ENCODE data around the gene KCNN4. TPM values are rescaled to one million over a fixed set of nuclear protein-coding genes. Genes with fewer than 3 reads are reported as not detected.
"Not testable (repeated sequence)": the region's sequence is repeated elsewhere in the genome, so short reads cannot be mapped to it uniquely, and the experiment has no call there.

The KCNN4 gene
- total and polyA plus RNA-seq, 5 donors: 0.26 to 1.4 (median 0.33) TPM; not detected in 1

DNA sequence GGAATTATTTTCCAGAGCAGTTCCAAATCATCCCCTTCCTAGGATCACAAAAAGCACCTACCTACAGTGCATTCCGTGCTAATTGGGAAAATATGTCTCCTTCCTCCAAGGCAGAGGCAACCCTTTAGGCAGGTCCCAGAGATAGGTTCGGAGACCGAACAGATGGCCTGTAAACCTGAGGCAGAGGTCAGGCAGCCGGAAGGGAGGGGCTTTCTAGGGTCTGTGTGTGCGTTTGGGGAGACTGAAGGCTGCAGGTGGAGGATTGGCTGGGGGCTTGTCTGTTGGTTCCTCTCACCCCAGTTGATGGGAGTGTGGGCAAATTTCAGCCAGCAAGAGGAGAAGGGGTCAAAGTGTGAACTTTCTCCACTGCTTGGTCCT lies 7.1 kb downstream of the KCNN4 start:
- WGBS: 55% methylated on average over 5 of the region's 5 CpGs
- H3K27ac ChIP-seq (ENCODE audit: low read length): no peak overlapping the region
- H3K9me3 ChIP-seq (ENCODE audit: control insufficient read depth, low read length): no peaks in the 10 kb centered on the region
- H3K27me3 ChIP-seq (ENCODE audit: control insufficient read depth, insufficient read depth): no peaks in the 10 kb centered on the region
- no peaks in the 10 kb centered on the region for H3K4me1 ChIP-seq (ENCODE audit: control insufficient read depth, insufficient read depth, low read length)
- intact Hi-C loops (cut with DNase I): no loop called here
- H3K4me3 ChIP-seq (ENCODE audit: low read length): no peak overlapping the region
- DNase-seq (no peak), ATAC-seq (no peak)

DNA sequence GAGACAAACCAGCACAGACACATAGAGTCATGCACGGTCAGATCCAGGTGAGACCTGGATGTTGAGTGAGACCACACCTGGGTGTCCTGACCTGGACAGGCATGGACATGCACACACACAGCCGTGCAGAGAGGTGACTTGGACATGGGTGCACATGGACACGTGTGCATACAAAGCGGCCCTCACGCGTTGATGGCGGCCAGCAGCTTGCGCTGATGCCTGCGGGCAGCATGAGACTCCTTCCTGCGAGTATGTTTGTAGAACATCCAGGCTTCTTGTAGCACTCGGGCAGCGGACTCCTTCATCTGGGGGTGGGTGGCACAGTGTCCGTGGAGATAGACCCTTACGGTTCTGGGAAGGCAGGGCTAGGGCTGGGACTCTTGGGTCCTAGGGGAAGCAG lies 11.5 kb downstream of the KCNN4 start:
- Histone ChIP-seq H3K9me3 (ENCODE audit: control insufficient read depth, low read length) (no peaks in the 10 kb centered on the region), H3K27ac (ENCODE audit: low read length) (no peak overlapping the region), H3K27me3 (ENCODE audit: control insufficient read depth, insufficient read depth) (no peaks in the 10 kb centered on the region), H3K4me3 (ENCODE audit: low read length) (no peak overlapping the region), H3K4me1 (ENCODE audit: control insufficient read depth, insufficient read depth, low read length) (no peaks in the 10 kb centered on the region)
- no peak for ATAC-seq
- peak in 1 of 3 donors; percentile 57 for DNase-seq
- intact Hi-C loops (cut with DNase I): no loop called here
- WGBS: 90% methylated on average over 14 of the region's 14 CpGs

DNA sequence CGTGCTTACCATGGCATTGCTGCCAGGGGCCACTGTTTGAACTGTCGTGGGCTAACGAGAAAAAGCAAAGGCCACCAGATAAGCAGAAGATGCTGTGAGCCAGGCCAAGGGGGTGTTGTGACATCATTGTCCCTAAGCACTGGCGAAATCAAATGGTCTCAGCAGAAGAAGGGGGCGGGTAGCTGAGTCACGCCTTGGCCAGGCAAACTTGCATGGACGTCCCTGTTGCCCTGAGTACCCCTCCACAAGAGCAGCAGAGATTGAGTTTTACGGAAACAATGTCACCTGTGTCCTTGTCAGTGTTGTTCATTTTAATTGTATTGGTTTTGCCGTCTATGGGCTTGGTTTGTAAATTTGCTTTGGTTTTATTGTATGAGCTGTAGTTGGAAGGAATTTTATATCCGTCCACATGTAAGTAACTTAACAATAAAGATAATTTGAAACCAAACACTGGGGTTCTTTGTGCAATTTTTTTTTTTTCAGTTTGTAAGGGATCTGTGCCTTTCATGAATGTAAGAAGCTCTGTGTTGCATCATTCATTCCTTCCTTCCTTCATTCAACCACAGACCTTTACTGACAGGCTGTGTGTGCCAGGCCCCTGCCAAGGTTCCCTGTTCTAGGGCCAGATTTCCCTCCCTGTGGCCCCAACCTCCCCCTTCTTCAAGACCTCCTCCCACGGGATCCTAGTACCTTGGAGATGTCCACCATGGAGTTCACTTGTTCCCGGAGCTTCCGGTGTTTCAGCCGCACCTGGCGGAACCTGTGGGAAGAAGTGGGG lies 12.3 kb downstream of the KCNN4 start:
- DNase-seq: peak; percentile 79 to 89 (median 87)
- Histone ChIP-seq H3K27me3 (ENCODE audit: control insufficient read depth, insufficient read depth) (no peaks in the 10 kb centered on the region), H3K27ac (ENCODE audit: low read length) (no peak overlapping the region), H3K4me3 (ENCODE audit: low read length) (no peak overlapping the region), H3K9me3 (ENCODE audit: control insufficient read depth, low read length) (no peaks in the 10 kb centered on the region), H3K4me1 (ENCODE audit: control insufficient read depth, insufficient read depth, low read length) (no peaks in the 10 kb centered on the region)
- peak; percentile 58 to 70 for ATAC-seq
- intact Hi-C loops (cut with DNase I): no loop called here
- 61% methylated on average over 15 of the region's 15 CpGs for WGBS

DNA sequence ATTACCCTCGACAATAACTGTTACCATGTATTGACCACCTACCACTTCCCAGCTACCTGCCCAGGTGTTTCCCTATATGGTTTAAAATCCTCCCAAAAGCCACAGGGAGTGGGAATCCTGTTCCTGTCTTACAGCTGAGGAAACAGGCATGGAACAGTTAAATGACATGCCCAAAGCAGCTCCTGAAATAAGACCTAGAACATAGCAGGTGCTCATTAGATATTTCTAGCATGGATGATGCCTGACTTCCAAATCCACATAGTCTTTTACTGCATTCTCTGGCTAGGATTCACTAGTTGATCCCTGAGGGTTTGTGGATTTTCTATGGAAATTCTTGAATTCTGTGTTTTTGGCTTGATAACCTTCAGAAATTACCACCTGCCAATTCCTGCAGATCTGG lies 13.0 kb downstream of the KCNN4 start:
- no peak overlapping the region for H3K4me3 ChIP-seq (ENCODE audit: low read length)
- 79% methylated on average over 1 of the region's 1 CpG for WGBS
- no peak overlapping the region for H3K27ac ChIP-seq (ENCODE audit: low read length)
- H3K9me3 ChIP-seq (ENCODE audit: control insufficient read depth, low read length): no peaks in the 10 kb centered on the region
- intact Hi-C loops (cut with DNase I): no loop called here
- no peaks in the 10 kb centered on the region for H3K4me1 ChIP-seq (ENCODE audit: control insufficient read depth, insufficient read depth, low read length)
- ATAC-seq (no peak), DNase-seq (no peak)
- H3K27me3 ChIP-seq (ENCODE audit: control insufficient read depth, insufficient read depth): no peaks in the 10 kb centered on the region

DNA sequence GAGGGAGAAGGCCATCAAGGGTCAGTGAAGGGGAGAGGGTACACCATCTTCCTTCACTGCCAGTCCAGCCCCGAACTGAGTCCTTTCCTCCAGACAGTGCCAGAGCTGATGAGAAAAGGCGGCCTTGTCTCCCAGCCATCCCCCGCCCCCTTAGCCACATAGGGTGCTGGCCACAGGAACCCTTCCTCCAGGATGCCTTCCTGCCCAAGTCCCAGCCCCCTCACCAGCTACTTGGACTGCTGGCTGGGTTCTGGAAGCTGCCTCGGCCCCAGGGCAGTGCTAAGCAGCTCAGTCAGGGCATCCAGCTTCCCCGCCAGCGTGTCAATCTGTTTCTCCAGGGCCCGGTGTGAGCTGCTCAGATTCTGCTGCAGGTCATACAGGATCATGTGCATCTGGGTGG lies 13.5 kb downstream of the KCNN4 start:
- no peak overlapping the region for H3K27ac ChIP-seq (ENCODE audit: low read length)
- no peak overlapping the region for H3K4me3 ChIP-seq (ENCODE audit: low read length)

DNA sequence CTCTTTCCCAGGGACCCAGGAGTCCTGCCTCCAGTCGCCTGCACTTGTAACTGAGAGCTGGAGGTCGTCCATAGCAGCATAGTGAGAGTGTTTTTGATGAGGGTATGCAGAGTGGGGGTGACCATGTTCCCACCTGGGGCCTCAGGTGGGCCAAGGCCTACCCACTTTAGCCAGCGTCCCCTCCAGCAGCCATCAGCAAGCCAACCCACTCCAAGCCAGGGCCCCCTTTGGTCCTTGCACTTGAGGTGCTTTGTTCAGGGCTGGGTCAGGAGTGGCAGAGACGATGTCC lies 14.1 kb downstream of the KCNN4 start:
- Histone ChIP-seq H3K9me3 (ENCODE audit: control insufficient read depth, low read length) (no peaks in the 10 kb centered on the region), H3K27ac (ENCODE audit: low read length) (no peak overlapping the region), H3K27me3 (ENCODE audit: control insufficient read depth, insufficient read depth) (no peaks in the 10 kb centered on the region), H3K4me1 (ENCODE audit: control insufficient read depth, insufficient read depth, low read length) (no peaks in the 10 kb centered on the region), H3K4me3 (ENCODE audit: low read length) (no peak overlapping the region)
- no peak for ATAC-seq
- WGBS: 65% methylated on average over 4 of the region's 4 CpGs
- intact Hi-C loops (cut with DNase I): no loop called here
- no peak for DNase-seq

More for the DNA sequence above, 13.5 kb downstream of the KCNN4 start:
- 76% methylated on average over 7 of the region's 7 CpGs for WGBS
- Histone ChIP-seq H3K9me3 (ENCODE audit: control insufficient read depth, low read length) (no peaks in the 10 kb centered on the region), H3K4me1 (ENCODE audit: control insufficient read depth, insufficient read depth, low read length) (no peaks in the 10 kb centered on the region), H3K27me3 (ENCODE audit: control insufficient read depth, insufficient read depth) (no peaks in the 10 kb centered on the region)
- intact Hi-C loops (cut with DNase I): no loop called here
- ATAC-seq (no peak), DNase-seq (no peak)

DNA sequence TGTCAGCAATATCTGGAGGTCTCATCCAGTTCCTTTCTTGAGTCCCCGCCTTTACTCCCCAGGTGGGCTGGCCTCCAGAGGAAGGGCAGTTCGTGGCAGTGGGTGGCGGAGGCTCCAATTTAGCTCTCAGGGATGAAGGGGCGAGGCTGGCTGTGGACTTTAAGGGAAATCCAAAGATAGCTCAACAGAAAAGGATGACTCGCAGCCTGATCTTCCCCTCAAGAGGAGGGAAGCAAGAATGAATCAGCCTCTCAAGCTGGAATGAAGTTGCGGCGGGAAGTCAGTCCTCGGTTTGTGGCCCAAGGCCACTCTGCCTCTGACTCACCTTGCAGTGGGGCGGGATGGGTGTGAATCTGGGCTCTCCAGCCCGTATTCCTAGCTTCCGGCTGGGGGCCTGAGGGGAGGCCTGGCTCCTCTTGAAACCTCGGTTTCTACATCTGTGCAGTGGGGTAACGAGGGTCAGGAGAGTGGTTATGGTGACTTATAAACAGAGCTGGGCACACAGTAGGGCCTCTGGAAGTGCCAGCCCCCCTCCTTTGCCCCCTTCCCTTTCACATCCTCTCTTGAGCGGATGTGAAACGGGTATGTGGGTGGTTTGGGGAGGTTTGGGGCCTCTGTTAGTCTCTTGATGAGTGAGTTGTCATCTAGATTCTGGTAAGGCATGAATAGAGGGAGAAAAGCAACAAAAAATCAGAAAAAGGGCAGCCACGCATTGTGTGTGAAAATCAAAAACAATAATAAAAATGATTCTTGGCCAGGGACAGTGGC lies 15.5 kb downstream of the KCNN4 start:
- ATAC-seq: peak; percentile 42 to 86
- Histone ChIP-seq H3K27me3 (ENCODE audit: control insufficient read depth, insufficient read depth) (no peaks in the 10 kb centered on the region), H3K9me3 (ENCODE audit: control insufficient read depth, low read length) (no peaks in the 10 kb centered on the region), H3K4me1 (ENCODE audit: control insufficient read depth, insufficient read depth, low read length) (no peaks in the 10 kb centered on the region), H3K27ac (ENCODE audit: low read length) (no peak overlapping the region), H3K4me3 (ENCODE audit: low read length) (no peak overlapping the region)
- intact Hi-C loops (cut with DNase I): no loop called here
- WGBS: 42% methylated on average over 16 of the region's 16 CpGs
- peak; percentile 66 to 83 (median 71) for DNase-seq

DNA sequence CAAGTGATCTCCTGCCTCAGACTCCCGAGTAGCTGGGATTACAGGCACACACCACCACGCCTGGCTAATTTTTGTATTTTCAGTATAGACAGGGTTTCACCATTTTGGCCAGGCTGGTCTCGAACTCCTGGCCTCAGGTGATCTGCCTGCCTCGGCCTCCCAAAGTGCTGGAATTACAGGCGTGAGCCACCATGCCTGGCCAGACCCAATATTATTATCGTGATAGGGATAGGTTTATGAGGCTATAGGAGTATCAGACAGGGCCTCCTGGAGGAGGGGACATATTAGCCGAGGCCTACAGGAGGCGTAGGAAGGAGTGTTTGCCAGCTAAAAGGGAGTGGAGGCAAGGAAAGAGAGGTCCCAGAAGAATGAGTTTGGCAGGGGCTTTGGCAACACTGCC lies 16.1 kb downstream of the KCNN4 start:
- intact Hi-C loops (cut with DNase I); H3K27me3 ChIP-seq (ENCODE audit: control insufficient read depth, insufficient read depth); H3K9me3 ChIP-seq (ENCODE audit: control insufficient read depth, low read length); H3K4me3 ChIP-seq (ENCODE audit: low read length); H3K27ac ChIP-seq (ENCODE audit: low read length); H3K4me1 ChIP-seq (ENCODE audit: control insufficient read depth, insufficient read depth, low read length); ATAC-seq; DNase-seq: not testable (repeated sequence)
- WGBS: 78% methylated on average over 8 of the region's 8 CpGs

DNA sequence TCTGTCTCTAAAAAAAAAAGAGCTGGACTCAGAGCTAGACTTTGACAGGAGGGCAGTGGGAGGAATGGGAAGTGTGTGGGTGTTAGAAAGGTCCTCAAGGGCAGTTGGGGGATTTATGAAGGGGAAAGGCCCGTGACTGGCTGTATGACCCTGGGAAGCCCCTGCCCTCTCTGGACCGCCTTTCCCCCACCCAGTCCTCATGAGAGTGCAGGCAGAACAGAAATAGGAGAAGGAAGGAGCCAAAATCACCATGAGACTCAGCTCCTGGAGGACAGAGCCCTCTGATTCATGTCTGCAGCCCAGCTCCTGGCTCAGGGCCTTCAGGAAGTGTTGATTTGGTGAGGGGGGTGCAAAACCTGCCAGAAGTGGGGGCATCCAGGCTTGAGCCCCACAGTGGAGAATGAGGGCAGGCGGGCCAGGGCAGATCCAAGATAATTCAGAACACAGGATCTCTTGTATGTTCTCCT lies 17.3 kb downstream of the KCNN4 start:
- intact Hi-C loops (cut with DNase I): no loop called here
- Histone ChIP-seq H3K27me3 (ENCODE audit: control insufficient read depth, insufficient read depth) (no peaks in the 10 kb centered on the region), H3K4me3 (ENCODE audit: low read length) (no peak overlapping the region), H3K4me1 (ENCODE audit: control insufficient read depth, insufficient read depth, low read length) (no peaks in the 10 kb centered on the region), H3K9me3 (ENCODE audit: control insufficient read depth, low read length) (no peaks in the 10 kb centered on the region), H3K27ac (ENCODE audit: low read length) (no peak overlapping the region)
- 43% methylated on average over 3 of the region's 3 CpGs for WGBS
- ATAC-seq (peak in 1 of 2 donors; percentile 24), DNase-seq (peak in 2 of 3 donors; percentile 45 to 49)

DNA sequence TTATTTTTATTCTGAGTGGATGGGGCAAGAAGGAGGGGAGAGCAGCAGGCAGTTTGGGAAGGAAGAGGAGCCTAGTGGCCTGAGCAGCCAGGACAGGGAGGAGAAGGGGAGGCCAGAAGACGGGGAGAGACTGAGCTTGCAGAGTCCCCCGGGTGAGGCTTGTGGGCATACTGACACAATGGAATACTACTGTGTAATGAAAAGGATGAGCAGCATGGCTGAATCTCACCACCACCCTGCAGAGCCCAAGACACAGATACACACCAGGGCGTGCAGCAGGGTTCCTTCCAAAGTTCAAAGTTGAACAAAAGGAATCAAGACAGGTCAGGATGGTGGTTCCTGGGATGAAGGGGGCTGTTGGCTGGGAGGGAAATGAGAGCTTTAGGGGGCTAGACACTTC lies 18.0 kb downstream of the KCNN4 start:
- no peak for ATAC-seq
- WGBS: 83% methylated on average over 3 of the region's 3 CpGs
- no peak for DNase-seq
- Histone ChIP-seq H3K9me3 (ENCODE audit: control insufficient read depth, low read length) (no peaks in the 10 kb centered on the region), H3K4me3 (ENCODE audit: low read length) (no peak overlapping the region), H3K27me3 (ENCODE audit: control insufficient read depth, insufficient read depth) (no peaks in the 10 kb centered on the region), H3K4me1 (ENCODE audit: control insufficient read depth, insufficient read depth, low read length) (no peaks in the 10 kb centered on the region), H3K27ac (ENCODE audit: low read length) (no peak overlapping the region)
- intact Hi-C loops (cut with DNase I): no loop called here

DNA sequence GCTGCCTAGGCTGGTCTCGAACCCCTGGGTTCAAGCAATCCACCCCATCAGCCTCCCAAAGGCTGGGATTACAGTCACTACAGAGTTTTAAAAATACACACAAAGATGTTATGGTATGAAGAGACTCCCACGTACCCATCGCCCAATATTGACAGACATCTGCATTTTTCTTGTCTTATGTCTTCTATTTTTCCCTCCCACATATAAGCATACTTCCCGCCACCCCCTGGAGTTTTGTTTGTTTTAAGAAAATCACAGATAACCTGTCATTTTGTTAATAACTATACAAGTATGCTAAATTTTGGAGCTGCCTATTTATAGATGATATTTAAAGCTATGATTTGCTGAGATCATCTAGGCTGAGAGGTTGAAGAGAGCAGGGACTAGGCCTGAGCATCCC lies 19.8 kb downstream of the KCNN4 start:
- no peak overlapping the region for H3K4me3 ChIP-seq (ENCODE audit: low read length)
- no peaks in the 10 kb centered on the region for H3K27me3 ChIP-seq (ENCODE audit: control insufficient read depth, insufficient read depth)
- H3K27ac ChIP-seq (ENCODE audit: low read length): no peak overlapping the region
- 83% methylated on average over 4 of the region's 4 CpGs for WGBS
- no peaks in the 10 kb centered on the region for H3K4me1 ChIP-seq (ENCODE audit: control insufficient read depth, insufficient read depth, low read length)
- ATAC-seq: no peak
- no peaks in the 10 kb centered on the region for H3K9me3 ChIP-seq (ENCODE audit: control insufficient read depth, low read length)
- no peak for DNase-seq
- intact Hi-C loops (cut with DNase I): no loop called here
